Thyroid gland (tissue), 4 donors: ENCODE results near the gene ACE. TPM values are rescaled to one million over a fixed set of nuclear protein-coding genes. Genes with fewer than 3 reads are reported as not detected.

ENCODE experiments used
- DNase-seq, 2 donors: peaks; one replicate each; pipeline ENCODE4 v3.0.0-alpha.2; 2019
- H3K27ac ChIP-seq, 3 donors: fragments of 200-600 bp; sonication (generic); 1 replicate in 2 of 3; 2 replicates in 1 of 3; pipeline ENCODE4 v1.5.1; 2016 to 2019; ENCODE audit warnings: mild to moderate bottlenecking in 1 of 3, moderate library complexity in 1 of 3
- H3K27me3 ChIP-seq: fragments of 200-600 bp; sonication (generic); one replicate; pipeline ENCODE4 v1.5.1; 2019
- H3K36me3 ChIP-seq, 2 donors: fragments of 200-600 bp; sonication (generic); one replicate each; pipeline ENCODE4 v1.5.1; 2016 to 2019
- H3K4me1 ChIP-seq, 2 donors: fragments of 200-600 bp; sonication (generic); one replicate each; pipeline ENCODE4 v1.5.1; 2017 to 2019
- H3K4me3 ChIP-seq, 3 donors: fragments of 200-600 bp; sonication (generic); replicated peaks in 1 of 3; 1 replicate in 2 of 3; 2 replicates in 1 of 3; pipeline ENCODE4 v1.5.1; 2016; ENCODE audit warnings: mild to moderate bottlenecking in 1 of 3
- H3K9me3 ChIP-seq: fragments of 200-600 bp; sonication (generic); one replicate; pipeline ENCODE4 v1.5.1; 2017
- CTCF ChIP-seq, 6 experiments: fragments of 200-600 bp in 3 of 6; fragments of 450-650 bp in 3 of 6; sonication (generic) in 3 of 6; IDR thresholded peaks; one replicate each; pipeline ENCODE4 v1.5.1; 2016 to 2019; ENCODE audit warnings: antibody characterized with exemption in 6 of 6, mild to moderate bottlenecking in 2 of 6, inconsistent platforms in 1 of 6, moderate library complexity in 1 of 6
- POLR2A ChIP-seq, 2 donors: fragments of 450-650 bp; IDR thresholded peaks; one replicate each; pipeline ENCODE4 v1.6.1; 2017; ENCODE audit warnings: antibody characterized with exemption in 2 of 2, mild to moderate bottlenecking in 2 of 2, moderate library complexity in 1 of 2
- WGBS, 2 donors: methylation state at CpG; one replicate each; pipeline ENCODE4 v1.1.5; 2017; 5-methylcytosine and 5-hydroxymethylcytosine counted together
- intact Hi-C: fragments of 100-400 bp; cut with DNase I; formaldehyde crosslinking; loops from one replicate; pipeline ENCODE4 v1.15.1; 2023
- total RNA-seq, 4 donors: library from RNA; depleted of rRNA; stranded (reverse); fragments of >200 nt; gene quantifications; one replicate each; pipeline ENCODE4 v1.2.3, GENCODE V29; 2016

Gene ACE
- total RNA-seq, 4 donors from 2014 or later: 1.1 to 12.7 (median 10.3) TPM

GRCh38 chr17:63454915-63455314 is 21.9 kb upstream of the ACE start:
- DNase-seq: no peak
- Histone ChIP-seq H3K4me3 (no peak overlapping the region), H3K9me3 (no peaks in the 10 kb centered on the region), H3K36me3 (no peaks in the 10 kb centered on the region), H3K27ac (no peak overlapping the region), H3K4me1 (peaks cover 0 to 5% of the 10 kb centered on the region in 2 donors), H3K27me3 (no peaks in the 10 kb centered on the region)
- TF ChIP-seq POLR2A (IDR thresholded peaks at IDR 0.05) (no peak), CTCF (IDR thresholded peaks at IDR 0.05) (no peak)
- 58 to 60% methylated on average over 5 of the region's 5 CpGs for WGBS, 2 donors
- intact Hi-C loops: no loop called here

GRCh38 chr17:63455417-63455816 is 21.4 kb upstream of the ACE start:
- TF ChIP-seq CTCF (IDR thresholded peaks at IDR 0.05) (no peak), POLR2A (IDR thresholded peaks at IDR 0.05) (no peak)

GRCh38 chr17:63458478-63458877 is 18.4 kb upstream of the ACE start:
- intact Hi-C loops: no loop called here

More at GRCh38 chr17:63455417-63455816, 21.4 kb upstream of the ACE start:
- intact Hi-C loops: no loop called here
- Histone ChIP-seq H3K4me1 (peaks cover 0 to 5% of the 10 kb centered on the region in 2 donors), H3K4me3 (no peak overlapping the region), H3K27me3 (no peaks in the 10 kb centered on the region), H3K9me3 (no peaks in the 10 kb centered on the region), H3K27ac (no peak overlapping the region), H3K36me3 (no peaks in the 10 kb centered on the region)
- DNase-seq: no peak
- WGBS, 2 donors: 72 to 78% methylated on average over 4 of the region's 4 CpGs

GRCh38 chr17:63460018-63460417 is 16.8 kb upstream of the ACE start:
- Histone ChIP-seq H3K27ac (no peak overlapping the region), H3K27me3 (no peaks in the 10 kb centered on the region), H3K36me3 (no peaks in the 10 kb centered on the region), H3K9me3 (no peaks in the 10 kb centered on the region), H3K4me3 (no peak overlapping the region), H3K4me1 (peaks cover 0 to under 1% of the 10 kb centered on the region in 2 donors)
- WGBS, 2 donors: 63 to 68% methylated on average over 9 of the region's 9 CpGs
- TF ChIP-seq CTCF (IDR thresholded peaks at IDR 0.05): no peak
- no peak for TF ChIP-seq POLR2A (IDR thresholded peaks at IDR 0.05)
- DNase-seq: no peak
- intact Hi-C loops: no loop called here

More at GRCh38 chr17:63458478-63458877, 18.4 kb upstream of the ACE start:
- TF ChIP-seq CTCF (IDR thresholded peaks at IDR 0.05): no peak
- no peak for TF ChIP-seq POLR2A (IDR thresholded peaks at IDR 0.05)
- Histone ChIP-seq H3K27ac (no peak overlapping the region), H3K4me1 (peaks cover 0 to 5% of the 10 kb centered on the region in 2 donors), H3K4me3 (no peak overlapping the region), H3K36me3 (no peaks in the 10 kb centered on the region), H3K9me3 (no peaks in the 10 kb centered on the region), H3K27me3 (no peaks in the 10 kb centered on the region)
- 73 to 81% methylated on average over 4 of the region's 4 CpGs for WGBS, 2 donors
- no peak for DNase-seq

GRCh38 chr17:63463771-63464170 is 13.1 kb upstream of the ACE start:
- intact Hi-C loops: no loop called here
- TF ChIP-seq CTCF (IDR thresholded peaks at IDR 0.05) (no peak), POLR2A (IDR thresholded peaks at IDR 0.05) (no peak)
- WGBS, 2 donors: 54 to 69% methylated on average over 3 of the region's 3 CpGs

More at GRCh38 chr17:63463771-63464170, 13.1 kb upstream of the ACE start:
- DNase-seq: no peak
- Histone ChIP-seq H3K4me1 (no peaks in the 10 kb centered on the region), H3K27me3 (no peaks in the 10 kb centered on the region), H3K9me3 (no peaks in the 10 kb centered on the region), H3K36me3 (no peaks in the 10 kb centered on the region), H3K27ac (no peak overlapping the region), H3K4me3 (no peak overlapping the region)
